Nucleus accumbens (tissue), 56 donors: Measurements from ENCODE around the gene DUSP1.

ENCODE experiments used
- DNase-seq, 56 donors: peaks; one replicate each; lab custom pipeline; 2025; lab: John Stamatoyannopoulos, UW

The DUSP1 gene

DNA sequence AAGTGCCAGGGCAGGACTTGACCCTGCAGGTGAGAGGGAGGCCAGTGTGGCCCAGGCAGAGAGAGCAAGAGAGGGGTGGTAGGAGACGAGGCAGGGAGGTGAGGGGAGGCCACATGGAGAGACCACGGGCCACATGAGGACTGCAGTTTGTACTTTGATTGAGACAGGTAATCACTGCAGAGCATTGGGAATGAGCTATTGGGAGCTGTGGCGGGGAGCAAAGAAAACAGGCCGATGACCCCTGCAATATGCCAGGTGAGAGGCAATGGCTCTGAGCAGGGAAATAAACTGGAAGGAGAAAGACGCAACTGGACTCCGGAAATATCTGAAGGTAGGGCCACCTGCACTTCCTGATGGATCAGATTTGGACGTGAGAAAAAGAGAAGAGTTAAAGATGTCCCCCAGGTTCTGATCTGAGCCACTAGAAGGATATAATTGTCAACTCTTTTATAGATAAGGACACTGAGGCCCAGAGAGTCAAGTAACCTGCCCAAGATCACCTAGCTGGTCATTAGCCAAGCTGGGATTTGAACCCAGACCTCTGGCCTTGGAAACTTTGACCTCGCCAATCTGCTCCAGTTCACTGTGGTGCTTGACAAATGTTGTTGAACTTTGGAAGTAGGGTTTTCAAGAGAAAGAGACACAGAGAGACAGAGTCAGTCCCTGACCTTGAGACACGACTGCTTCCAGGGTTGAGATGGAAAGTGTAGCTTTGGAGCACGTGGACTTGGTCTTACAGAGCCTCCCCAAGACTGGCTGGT is 42.3 kb downstream of the DUSP1 start:
- DNase-seq, result no peak

- no peak for DNase-seq
Measured at GRCh38 chr5:172727551-172727950, 43.4 kb downstream of the DUSP1 start.

DNA sequence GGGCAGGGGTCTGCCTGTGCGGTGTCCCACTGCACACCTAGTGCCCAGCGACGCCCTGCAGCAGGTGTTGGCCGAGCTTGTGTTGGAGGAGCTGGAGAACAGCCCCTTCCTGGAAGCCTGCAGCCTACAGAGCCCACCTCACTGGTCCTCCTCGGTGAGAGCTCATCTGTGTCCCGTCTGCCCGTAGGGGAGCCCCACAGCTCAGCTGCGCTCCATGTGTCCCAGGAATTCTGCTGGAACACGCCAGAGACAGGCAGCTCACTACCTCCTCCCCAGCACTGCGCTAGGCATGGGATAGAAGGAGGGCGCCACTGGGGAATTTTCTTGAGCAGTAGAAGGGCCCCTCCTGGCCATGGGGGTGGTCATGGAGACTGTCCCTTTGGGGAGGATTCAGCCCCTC is 44.0 kb downstream of the DUSP1 start:
- no peak for DNase-seq

DNA sequence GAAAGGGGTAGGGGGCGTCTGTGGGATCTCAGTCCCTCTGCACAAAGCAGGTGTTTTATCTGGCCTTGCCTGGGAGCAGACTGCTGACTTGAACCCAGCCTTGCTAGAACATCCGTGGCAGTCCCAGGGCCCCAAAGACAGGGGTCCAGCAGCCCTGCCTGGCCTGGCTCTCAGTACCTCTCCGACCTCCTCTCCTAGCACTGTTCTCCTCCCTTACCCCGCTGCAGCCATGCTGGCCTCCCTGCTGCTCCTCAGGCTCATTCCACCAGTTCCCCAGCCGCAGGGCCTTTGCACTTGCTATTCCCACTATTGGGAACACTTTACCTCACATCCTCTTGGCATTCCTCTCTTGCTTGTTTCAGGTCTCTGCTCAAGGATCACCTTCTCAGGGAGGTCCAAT is 45.2 kb downstream of the DUSP1 start:
- no peak for DNase-seq

DNA sequence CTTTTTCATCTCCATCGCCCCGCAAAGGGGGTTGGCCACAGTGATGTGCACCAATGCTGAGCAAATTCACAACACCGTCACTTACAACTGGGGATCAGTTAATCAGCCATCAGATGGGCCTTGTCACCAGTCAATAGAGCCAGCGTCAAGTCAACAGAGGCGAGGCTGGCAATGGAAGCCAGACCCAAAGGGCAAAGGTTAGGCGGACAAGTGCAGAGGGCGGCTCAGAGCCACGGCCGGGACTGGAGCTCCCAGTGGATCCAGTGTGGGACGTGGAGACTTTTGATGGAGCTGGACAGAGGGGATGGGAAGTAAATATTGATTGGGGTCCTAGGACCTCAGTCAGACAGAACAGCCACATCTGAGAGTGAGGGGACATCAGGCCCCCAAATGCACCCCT is 45.7 kb downstream of the DUSP1 start:
- DNase-seq, result no peak

DNA sequence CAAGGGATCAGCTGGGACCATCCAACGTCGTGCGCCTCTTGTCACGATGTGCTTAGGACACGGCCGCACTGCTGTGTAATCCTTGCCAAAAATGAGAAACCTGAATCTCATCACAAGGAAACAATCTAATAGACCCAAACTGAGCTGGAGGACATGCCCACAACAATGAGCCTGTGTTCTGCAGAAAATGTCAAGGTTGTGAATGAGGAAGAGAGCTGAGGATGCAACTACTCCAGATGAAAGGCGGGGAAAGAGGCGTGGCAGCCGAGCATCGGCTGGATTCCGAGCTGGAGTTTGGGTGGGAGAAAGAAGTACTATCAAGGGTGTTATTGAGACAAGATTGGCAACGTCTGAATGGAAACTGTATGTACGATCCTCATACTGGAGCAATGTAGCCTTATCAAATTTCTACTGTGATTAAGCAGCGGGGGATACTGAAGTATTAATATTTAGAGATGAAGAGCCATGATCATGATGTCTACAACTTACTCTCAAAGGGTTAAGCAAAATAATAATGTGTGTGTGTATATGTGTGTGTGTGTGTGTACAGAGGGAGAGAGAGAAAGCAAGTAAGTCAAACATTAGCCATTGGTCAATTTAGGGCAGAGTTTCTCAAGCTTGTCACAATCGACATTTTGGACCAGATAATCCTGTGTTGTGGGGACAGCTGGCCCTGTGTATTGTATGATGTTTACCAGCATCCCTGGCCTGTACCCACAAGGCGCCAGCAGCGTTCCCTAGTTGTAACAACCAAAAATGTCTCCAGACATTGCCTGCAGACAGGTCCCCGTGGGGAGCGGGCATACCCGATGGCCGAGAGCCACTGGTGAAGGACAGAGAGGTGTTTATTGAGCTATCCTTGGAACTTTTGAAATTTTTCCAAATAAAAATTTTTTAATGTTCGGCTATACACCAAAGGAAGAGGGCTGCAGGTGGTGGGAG is 46.5 kb downstream of the DUSP1 start:
- DNase-seq, result peak in 24 of 56 donors; percentile 8 to 62 (median 28)

GRCh38 chr5:172723508-172723907 is 47.5 kb downstream of the DUSP1 start:
- peak in 6 of 56 donors; percentile 15 to 27 (median 24) for DNase-seq

DNA sequence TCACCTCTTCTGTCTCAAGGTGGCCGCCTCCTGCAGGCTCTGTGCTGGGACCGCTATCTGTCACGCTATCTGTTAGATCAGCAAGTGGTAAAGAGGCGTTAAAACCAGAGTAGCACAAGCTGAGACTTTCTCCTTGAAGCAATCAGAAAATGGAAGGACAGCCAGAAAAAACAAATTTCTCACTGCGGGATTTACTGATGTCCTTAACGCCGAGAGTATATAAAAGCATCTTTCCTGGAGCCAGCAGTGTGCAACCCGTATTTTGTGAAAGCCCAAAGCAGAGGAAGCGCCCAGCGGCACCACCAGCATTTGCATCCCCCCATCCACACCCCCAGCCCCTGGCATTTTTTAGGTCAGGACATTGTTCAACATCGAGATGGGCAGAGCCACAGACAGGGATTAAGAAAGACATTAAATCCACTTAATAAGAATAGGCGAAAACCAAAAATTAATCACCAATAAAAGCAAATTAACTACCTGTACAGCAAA is 48.6 kb downstream of the DUSP1 start:
- no peak for DNase-seq

- DNase-seq, result no peak
Measured at GRCh38 chr5:172721455-172722326, 49.3 kb downstream of the DUSP1 start.

DNA sequence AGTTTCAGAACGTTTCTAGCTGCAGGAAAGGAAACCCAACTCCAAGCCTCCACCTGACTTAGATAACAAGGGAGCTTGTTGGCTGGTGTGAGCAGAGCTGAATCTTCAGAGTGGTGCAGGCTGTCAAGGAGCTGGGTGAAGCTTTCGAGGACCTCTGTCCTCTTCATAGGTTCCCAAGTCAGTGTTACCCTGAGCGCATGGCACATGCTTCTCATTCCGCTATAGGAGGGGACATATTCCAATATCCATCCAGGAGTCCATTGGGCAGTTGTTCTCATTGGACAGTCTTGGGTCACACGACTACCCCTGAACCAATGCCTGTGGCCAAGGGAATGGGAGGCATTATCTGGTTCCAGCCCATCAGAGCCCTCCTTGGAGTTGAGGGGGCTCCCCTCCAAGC is 50.3 kb downstream of the DUSP1 start:
- DNase-seq, result no peak

DNA sequence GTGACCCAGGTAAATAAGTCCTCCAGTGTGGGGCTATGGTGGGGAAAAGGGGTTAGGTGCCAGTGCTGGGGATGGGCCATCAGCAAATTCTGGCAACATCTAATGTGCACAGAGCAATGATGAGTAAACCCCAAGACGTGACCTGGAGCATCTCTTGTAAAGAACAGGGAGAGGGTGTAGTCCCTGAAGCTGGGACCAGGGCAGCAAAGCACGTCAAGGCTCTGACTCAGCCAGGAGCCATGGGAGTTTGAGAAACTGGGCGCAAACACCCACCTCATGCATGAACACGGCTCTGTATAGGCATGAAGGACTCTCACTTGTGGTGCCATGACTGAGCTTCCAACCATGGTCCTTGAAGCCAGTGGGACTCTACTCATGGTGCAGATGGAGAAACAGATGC is 51.8 kb downstream of the DUSP1 start:
- no peak for DNase-seq

GRCh38 chr5:172718527-172719114 is 52.4 kb downstream of the DUSP1 start:
- no peak for DNase-seq
